ENCODE measurements around the gene TMCC1.

Gene TMCC1

DNA sequence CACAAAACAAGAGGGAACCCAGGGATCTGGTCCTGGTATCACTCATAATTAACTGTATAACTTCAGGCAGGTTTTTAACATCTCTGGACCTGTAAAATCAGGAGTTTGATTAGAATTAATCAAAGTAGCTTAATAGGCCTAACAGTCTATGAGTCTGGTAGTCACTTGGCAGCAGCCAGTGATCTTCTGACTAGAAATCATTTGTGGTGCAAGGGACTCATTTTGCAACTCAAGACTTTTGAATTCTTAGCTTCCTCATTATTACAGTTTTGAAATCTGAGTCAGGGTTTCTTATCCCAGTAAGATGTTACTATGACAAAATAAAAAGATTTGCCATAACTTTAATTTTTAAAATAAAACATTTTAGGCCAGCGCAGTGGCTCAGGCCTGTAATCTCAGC is 70.8 kb downstream of the TMCC1 start:
- Histone ChIP-seq H3K27me3 (ENCODE audit: insufficient read depth, poor library complexity, severe bottlenecking) (no peaks in the 10 kb centered on the region), H3K27ac (replicated peaks) (peak overlapping the region; percentile 29; the same call in 1 of the 2 replicates), H3K4me3 (replicated peaks; ENCODE audit: insufficient read depth, low read length) (no peak overlapping the region)
- TF ChIP-seq, protein P1, sequence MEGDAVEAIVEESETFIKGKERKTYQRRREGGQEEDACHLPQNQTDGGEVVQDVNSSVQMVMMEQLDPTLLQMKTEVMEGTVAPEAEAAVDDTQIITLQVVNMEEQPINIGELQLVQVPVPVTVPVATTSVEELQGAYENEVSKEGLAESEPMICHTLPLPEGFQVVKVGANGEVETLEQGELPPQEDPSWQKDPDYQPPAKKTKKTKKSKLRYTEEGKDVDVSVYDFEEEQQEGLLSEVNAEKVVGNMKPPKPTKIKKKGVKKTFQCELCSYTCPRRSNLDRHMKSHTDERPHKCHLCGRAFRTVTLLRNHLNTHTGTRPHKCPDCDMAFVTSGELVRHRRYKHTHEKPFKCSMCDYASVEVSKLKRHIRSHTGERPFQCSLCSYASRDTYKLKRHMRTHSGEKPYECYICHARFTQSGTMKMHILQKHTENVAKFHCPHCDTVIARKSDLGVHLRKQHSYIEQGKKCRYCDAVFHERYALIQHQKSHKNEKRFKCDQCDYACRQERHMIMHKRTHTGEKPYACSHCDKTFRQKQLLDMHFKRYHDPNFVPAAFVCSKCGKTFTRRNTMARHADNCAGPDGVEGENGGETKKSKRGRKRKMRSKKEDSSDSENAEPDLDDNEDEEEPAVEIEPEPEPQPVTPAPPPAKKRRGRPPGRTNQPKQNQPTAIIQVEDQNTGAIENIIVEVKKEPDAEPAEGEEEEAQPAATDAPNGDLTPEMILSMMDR (IDR thresholded peaks at IDR 0.05; ENCODE audit: insufficient read depth, low read length), result no peak
- TF ChIP-seq GABPA (IDR thresholded peaks at IDR 0.05; ENCODE audit: low read depth), result no peak
- TF ChIP-seq SPI1 (IDR thresholded peaks at IDR 0.05; ENCODE audit: borderline replicate concordance, low read depth), result no peak
- TF ChIP-seq POLR2AphosphoS5 (IDR thresholded peaks at IDR 0.05; ENCODE audit: low read depth), result no peak
- TF ChIP-seq REST (IDR thresholded peaks at IDR 0.05; ENCODE audit: insufficient replicate concordance, low read depth), result no peak
- DNase-seq (ENCODE audit: low read depth in 1 of 2, low spot score in 1 of 2), result peak in 1 of 2 experiments; percentile 72

DNA sequence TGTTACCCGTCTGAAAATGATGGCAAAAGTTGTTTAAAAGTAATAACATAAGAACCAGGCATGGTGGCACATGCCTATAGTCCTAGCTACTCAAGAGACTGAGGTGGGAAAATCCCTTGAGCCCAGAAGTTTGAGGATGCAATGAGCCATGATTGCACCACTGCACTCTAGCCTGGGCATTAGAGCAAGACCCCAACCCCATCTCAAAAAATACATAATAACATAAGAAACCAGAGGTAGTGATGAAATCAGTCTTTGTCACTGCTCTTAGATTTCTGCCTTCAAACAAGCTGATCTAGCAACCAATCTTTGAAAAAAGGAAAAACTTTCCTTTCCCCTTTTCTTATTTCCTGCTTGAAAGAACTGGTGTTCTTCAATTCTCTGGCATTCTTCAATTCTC is 71.3 kb downstream of the TMCC1 start:
- Histone ChIP-seq H3K27ac (replicated peaks) (peak overlapping the region; percentile 29; the same call in 1 of the 2 replicates), H3K27me3 (ENCODE audit: insufficient read depth, poor library complexity, severe bottlenecking) (no peaks in the 10 kb centered on the region), H3K4me3 (replicated peaks; ENCODE audit: insufficient read depth, low read length) (no peak overlapping the region)
- TF ChIP-seq REST (IDR thresholded peaks at IDR 0.05; ENCODE audit: insufficient replicate concordance, low read depth), result no peak
- no peak for DNase-seq (ENCODE audit: low read depth in 1 of 2, low spot score in 1 of 2)

GRCh38 chr3:129820587-129820986 is 72.9 kb downstream of the TMCC1 start:
- H3K4me3 ChIP-seq (replicated peaks; ENCODE audit: insufficient read depth, low read length), result no peak overlapping the region

More at GRCh38 chr3:129820587-129820986, 72.9 kb downstream of the TMCC1 start:
- TF ChIP-seq GABPA (IDR thresholded peaks at IDR 0.05; ENCODE audit: low read depth) (no peak), SPI1 (IDR thresholded peaks at IDR 0.05; ENCODE audit: borderline replicate concordance, low read depth) (peak; percentile 52; the same call in 1 of the 2 replicates), REST (IDR thresholded peaks at IDR 0.05; ENCODE audit: insufficient replicate concordance, low read depth) (no peak), POLR2AphosphoS5 (IDR thresholded peaks at IDR 0.05; ENCODE audit: low read depth) (no peak)
- TF ChIP-seq, protein P1 (IDR thresholded peaks at IDR 0.05; ENCODE audit: insufficient read depth, low read length), result no peak
- no peaks in the 10 kb centered on the region for H3K27me3 ChIP-seq (ENCODE audit: insufficient read depth, poor library complexity, severe bottlenecking)
- no peak overlapping the region for H3K27ac ChIP-seq (replicated peaks)
- DNase-seq (ENCODE audit: low read depth in 1 of 2, low spot score in 1 of 2), result no peak
